PC-9 (cell line): Measurements from ENCODE around the gene ARL6IP1.

ENCODE experiments used
- EZH2 ChIP-seq: fragments of 200-600 bp; sonication (generic); IDR thresholded peaks from 2 replicates; pipeline ENCODE4 v1.8.0; 2017; ENCODE audit warnings: antibody characterized with exemption, low read depth
- TF ChIP-seq, protein P1 (sequence below): fragments of 200-600 bp; sonication (generic); conservative IDR thresholded peaks from 2 replicates; pipeline ENCODE4 v1.6.1; 2017; ENCODE audit warnings: mixed run types, antibody characterized with exemption, mild to moderate bottlenecking, moderate library complexity

- TF ChIP-seq, protein P1, sequence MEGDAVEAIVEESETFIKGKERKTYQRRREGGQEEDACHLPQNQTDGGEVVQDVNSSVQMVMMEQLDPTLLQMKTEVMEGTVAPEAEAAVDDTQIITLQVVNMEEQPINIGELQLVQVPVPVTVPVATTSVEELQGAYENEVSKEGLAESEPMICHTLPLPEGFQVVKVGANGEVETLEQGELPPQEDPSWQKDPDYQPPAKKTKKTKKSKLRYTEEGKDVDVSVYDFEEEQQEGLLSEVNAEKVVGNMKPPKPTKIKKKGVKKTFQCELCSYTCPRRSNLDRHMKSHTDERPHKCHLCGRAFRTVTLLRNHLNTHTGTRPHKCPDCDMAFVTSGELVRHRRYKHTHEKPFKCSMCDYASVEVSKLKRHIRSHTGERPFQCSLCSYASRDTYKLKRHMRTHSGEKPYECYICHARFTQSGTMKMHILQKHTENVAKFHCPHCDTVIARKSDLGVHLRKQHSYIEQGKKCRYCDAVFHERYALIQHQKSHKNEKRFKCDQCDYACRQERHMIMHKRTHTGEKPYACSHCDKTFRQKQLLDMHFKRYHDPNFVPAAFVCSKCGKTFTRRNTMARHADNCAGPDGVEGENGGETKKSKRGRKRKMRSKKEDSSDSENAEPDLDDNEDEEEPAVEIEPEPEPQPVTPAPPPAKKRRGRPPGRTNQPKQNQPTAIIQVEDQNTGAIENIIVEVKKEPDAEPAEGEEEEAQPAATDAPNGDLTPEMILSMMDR = no peak
- TF ChIP-seq EZH2 = no peak
These were observed 30.7 kb upstream of the ARL6IP1 start for GRCh38 chr16:18832006-18832405.
